Activated CD8-positive, alpha-beta T cell treated with anti-CD3 and anti-CD28 coated beads for 36 hours (primary cell): Measurements from ENCODE around the gene KCNN1. TPM values are rescaled to one million over a fixed set of nuclear protein-coding genes. Genes with fewer than 3 reads are reported as not detected.

ENCODE experiments used
- ATAC-seq: fragments of 200-7000 bp; cut with Tn5 transposase; one replicate; pipeline ENCODE4 v1.10.0; 2021; ENCODE audit warnings: mild to moderate bottlenecking, moderate library complexity
- CTCF ChIA-PET: fragments of 350-600 bp; sonication (Branson Sonifier 250); formaldehyde crosslinking; loops from one replicate; lab custom pipeline; 2021; ENCODE audit warnings: antibody characterized with exemption; lab: Charles Lee
- POLR2A ChIA-PET: fragments of 350-600 bp; sonication (Branson Sonifier 250); formaldehyde crosslinking; loops from one replicate; lab custom pipeline; 2021; ENCODE audit warnings: antibody characterized with exemption; lab: Charles Lee
- DNase-seq: peaks from one replicate; pipeline ENCODE4 v3.0.0-alpha.2; 2020
- H3K27ac Mint-ChIP-seq: one replicate; pipeline ENCODE4 v1.8.0; 2021; ENCODE audit warnings: mild to moderate bottlenecking, mixed read lengths
- H3K27me3 Mint-ChIP-seq: one replicate; pipeline ENCODE4 v1.8.0; 2021; ENCODE audit warnings: mixed read lengths
- H3K36me3 Mint-ChIP-seq: one replicate; pipeline ENCODE4 v1.8.0; 2021; ENCODE audit warnings: low read depth, mixed read lengths
- H3K4me1 Mint-ChIP-seq: one replicate; pipeline ENCODE4 v1.8.0; 2021; ENCODE audit warnings: low read depth, mixed read lengths
- H3K4me3 Mint-ChIP-seq: one replicate; pipeline ENCODE4 v1.8.0; 2021; ENCODE audit warnings: mild to moderate bottlenecking, moderate library complexity, mixed read lengths
- H3K9me3 Mint-ChIP-seq: one replicate; pipeline ENCODE4 v1.8.0; 2021; ENCODE audit warnings: mixed read lengths
- intact Hi-C: fragments of 100-400 bp; cut with micrococcal nuclease; formaldehyde crosslinking; loops from one replicate; pipeline ENCODE4 v1.10.0; 2022
- total RNA-seq, 2 experiments: library from RNA; stranded (reverse); gene quantifications; one replicate each; pipeline ENCODE4 v1.2.3, GENCODE V29; 2021
- TF ChIP-seq, protein P1 (sequence below): fragments of 200-600 bp; IDR thresholded peaks from one replicate; pipeline ENCODE4 v1.8.0; 2022; ENCODE audit warnings: antibody characterized with exemption, mild to moderate bottlenecking

The KCNN1 gene
- total RNA-seq, 2 experiments from 2014 or later, result 0.25 to 1.7 TPM

DNA sequence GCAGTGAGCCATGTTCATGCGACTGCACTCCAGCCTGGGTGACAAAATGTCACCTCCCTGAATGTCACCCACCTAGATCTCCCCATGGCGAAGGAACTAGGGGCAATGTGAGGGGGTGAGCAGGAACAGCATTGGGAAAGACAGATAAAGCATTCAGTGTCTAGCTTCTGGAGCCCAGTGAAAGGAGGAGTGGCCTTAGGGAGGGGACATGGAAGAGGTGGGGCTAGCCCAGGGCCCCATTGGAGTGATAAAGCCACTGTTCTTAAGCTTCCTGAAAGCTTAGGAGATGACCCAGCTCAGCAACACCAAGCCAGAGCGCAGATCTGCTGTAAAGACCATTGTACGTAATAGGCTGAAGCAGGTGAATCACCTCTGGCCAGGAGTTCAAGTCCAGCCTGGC, 13.0 kb upstream of the KCNN1 start:
- peaks cover 33% of the 10 kb centered on the region for H3K4me1 Mint-ChIP-seq
- DNase-seq (no peak), ATAC-seq (no peak)
- no peaks in the 10 kb centered on the region for H3K9me3 Mint-ChIP-seq
- H3K4me3 Mint-ChIP-seq, result no peak overlapping the region
- ChIA-PET POLR2A (interaction anchor here (1.0 to 1.5 kb wide), 3 partner anchors 21 to 93 kb away, joined by 3 to 4 read pairs (median 3); partner anchors contain the start of gene CCDC124), CTCF (interaction anchor here (0.7 to 3.8 kb wide), 5 partner anchors 9 to 45 kb away, joined by 3 to 11 read pairs (median 4); partner anchors contain the start of gene CCDC124)
- no peaks in the 10 kb centered on the region for H3K36me3 Mint-ChIP-seq
- TF ChIP-seq, protein P1, sequence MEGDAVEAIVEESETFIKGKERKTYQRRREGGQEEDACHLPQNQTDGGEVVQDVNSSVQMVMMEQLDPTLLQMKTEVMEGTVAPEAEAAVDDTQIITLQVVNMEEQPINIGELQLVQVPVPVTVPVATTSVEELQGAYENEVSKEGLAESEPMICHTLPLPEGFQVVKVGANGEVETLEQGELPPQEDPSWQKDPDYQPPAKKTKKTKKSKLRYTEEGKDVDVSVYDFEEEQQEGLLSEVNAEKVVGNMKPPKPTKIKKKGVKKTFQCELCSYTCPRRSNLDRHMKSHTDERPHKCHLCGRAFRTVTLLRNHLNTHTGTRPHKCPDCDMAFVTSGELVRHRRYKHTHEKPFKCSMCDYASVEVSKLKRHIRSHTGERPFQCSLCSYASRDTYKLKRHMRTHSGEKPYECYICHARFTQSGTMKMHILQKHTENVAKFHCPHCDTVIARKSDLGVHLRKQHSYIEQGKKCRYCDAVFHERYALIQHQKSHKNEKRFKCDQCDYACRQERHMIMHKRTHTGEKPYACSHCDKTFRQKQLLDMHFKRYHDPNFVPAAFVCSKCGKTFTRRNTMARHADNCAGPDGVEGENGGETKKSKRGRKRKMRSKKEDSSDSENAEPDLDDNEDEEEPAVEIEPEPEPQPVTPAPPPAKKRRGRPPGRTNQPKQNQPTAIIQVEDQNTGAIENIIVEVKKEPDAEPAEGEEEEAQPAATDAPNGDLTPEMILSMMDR, result no peak
- H3K27me3 Mint-ChIP-seq, result peaks cover 47% of the 10 kb centered on the region
- H3K27ac Mint-ChIP-seq, result no peak overlapping the region
- intact Hi-C loops, result no loop called here

DNA sequence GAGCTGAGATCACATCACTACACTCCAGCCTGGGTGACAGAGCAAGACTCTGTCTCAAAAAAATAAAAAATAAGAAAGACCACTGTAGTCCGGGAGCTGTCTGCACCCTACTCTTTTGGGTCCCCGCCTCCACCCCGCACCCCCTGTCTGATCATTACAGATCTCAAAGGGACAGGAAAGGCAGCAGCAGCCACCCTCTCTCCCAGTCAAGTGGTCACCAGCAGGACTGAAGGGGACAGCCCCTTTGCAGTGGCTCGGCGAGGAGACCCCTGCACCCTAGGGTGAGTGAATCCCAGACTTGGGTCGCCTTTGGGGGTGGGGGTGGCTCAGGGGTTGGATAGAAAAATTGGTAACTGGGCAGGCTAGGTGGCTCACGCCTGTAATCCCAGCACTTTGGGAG, 12.5 kb upstream of the KCNN1 start:
- no peak overlapping the region for H3K4me3 Mint-ChIP-seq
- peaks cover 44% of the 10 kb centered on the region for H3K27me3 Mint-ChIP-seq
- intact Hi-C loops, result no loop called here
- TF ChIP-seq, protein P1, result no peak
- H3K36me3 Mint-ChIP-seq, result no peaks in the 10 kb centered on the region
- H3K4me1 Mint-ChIP-seq, result peaks cover 27% of the 10 kb centered on the region
- CTCF ChIA-PET, result interaction anchor here (1.0 to 3.8 kb wide), 3 partner anchors 9 to 16 kb away, joined by 3 to 11 read pairs (median 4); no protein-coding TSS in a partner anchor
- H3K9me3 Mint-ChIP-seq, result no peaks in the 10 kb centered on the region
- POLR2A ChIA-PET, result interaction anchor here (1.0 to 1.5 kb wide), 2 partner anchors 21 to 93 kb away, joined by 3 read pairs; partner anchors contain the start of gene CCDC124
- no peak for DNase-seq
- no peak overlapping the region for H3K27ac Mint-ChIP-seq
- no peak for ATAC-seq

DNA sequence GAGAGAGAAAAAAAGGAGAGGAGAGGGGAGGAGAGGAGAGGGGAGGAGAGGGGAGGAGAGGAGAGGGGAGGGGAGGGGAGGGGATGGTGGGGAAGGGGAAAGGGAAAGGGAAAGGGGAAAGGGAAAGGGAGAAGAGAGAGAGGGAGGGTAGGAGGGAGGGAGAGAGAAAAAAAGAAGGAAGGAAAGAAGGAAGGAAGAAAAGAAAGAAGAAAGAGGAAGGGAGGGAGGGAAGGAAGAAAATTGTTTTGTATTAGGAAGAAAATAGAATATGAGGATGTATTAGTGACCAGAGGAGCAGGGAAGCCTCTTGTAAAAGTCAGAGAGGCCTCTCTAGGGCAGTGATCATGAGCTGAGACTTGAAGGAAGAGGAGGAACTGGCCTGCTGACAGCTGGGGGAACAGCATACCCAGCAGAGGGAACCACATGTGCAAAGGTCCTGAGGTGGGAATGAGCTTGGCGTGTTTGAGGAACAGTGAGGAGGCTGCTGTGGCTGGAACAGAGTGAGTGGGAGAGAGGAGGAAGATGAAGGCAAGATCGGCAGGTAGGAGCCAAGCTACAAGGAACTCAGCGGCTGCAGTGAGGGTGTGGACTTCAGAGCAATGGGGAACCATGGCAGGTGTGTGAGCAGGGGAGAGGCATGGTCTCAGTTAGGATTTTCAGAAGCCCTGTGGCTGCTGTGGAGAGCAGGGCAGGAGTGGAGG, 9.6 kb upstream of the KCNN1 start:
- CTCF ChIA-PET, result interaction anchor here (1.0 to 1.8 kb wide), 4 partner anchors 12 to 38 kb away, joined by 3 to 8 read pairs (median 5); partner anchors contain the start of gene CCDC124
- H3K27ac Mint-ChIP-seq, result no peak overlapping the region
- POLR2A ChIA-PET, result interaction anchor here (0.7 to 1.1 kb wide), 2 partner anchors 9 to 11 kb away, joined by 4 read pairs; no protein-coding TSS in a partner anchor
- H3K36me3 Mint-ChIP-seq, result no peaks in the 10 kb centered on the region
- no peaks in the 10 kb centered on the region for H3K9me3 Mint-ChIP-seq
- TF ChIP-seq, protein P1, result no peak
- peaks cover 2% of the 10 kb centered on the region for H3K4me1 Mint-ChIP-seq
- DNase-seq (no peak), ATAC-seq (no peak)
- intact Hi-C loops, result no loop called here
- no peak overlapping the region for H3K4me3 Mint-ChIP-seq
- H3K27me3 Mint-ChIP-seq, result peaks cover 20% of the 10 kb centered on the region

DNA sequence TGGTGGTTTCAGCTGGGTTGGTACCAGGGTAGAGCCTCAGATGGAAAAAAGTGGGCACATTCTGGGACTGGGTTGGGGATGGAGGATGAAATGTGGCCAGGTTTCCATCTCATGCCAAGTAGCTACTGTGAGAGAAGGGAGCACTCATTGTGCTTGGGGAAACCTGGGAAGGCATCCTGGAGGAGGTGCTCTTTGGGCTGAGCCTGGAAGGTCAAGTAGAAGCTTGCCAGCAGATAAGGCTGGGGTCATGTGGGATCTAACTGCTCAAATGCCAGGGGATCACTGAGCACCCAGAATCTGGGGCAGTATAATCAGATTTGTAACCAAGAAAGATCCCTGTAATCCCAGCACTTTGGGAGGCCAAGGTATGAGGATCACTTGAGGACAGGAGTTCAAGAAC, 9.0 kb upstream of the KCNN1 start:
- POLR2A ChIA-PET, result interaction anchor here (0.7 to 1.1 kb wide), 2 partner anchors 9 to 10 kb away, joined by 4 read pairs; no protein-coding TSS in a partner anchor
- intact Hi-C loops, result no loop called here
- no peak overlapping the region for H3K27ac Mint-ChIP-seq
- H3K9me3 Mint-ChIP-seq, result no peaks in the 10 kb centered on the region
- ATAC-seq (no peak), DNase-seq (no peak)
- TF ChIP-seq, protein P1, result no peak
- H3K4me3 Mint-ChIP-seq, result no peak overlapping the region
- H3K27me3 Mint-ChIP-seq, result peaks cover 14% of the 10 kb centered on the region
- no peaks in the 10 kb centered on the region for H3K4me1 Mint-ChIP-seq
- no peaks in the 10 kb centered on the region for H3K36me3 Mint-ChIP-seq
- CTCF ChIA-PET, result interaction anchor here (1.0 to 1.8 kb wide), 4 partner anchors 13 to 38 kb away, joined by 3 to 8 read pairs (median 5); partner anchors contain the start of gene CCDC124
